T-helper 22 cell (primary cell): Measurements from ENCODE around the gene FBN3.
"Not testable (repeated sequence)": the region's sequence is repeated elsewhere in the genome, so short reads cannot be mapped to it uniquely, and the experiment has no call there.

Experiments used
- DNase-seq: peaks from one replicate; pipeline ENCODE4 v3.0.0-alpha.2; 2020; ENCODE audit warnings: low read depth

The FBN3 gene

DNA sequence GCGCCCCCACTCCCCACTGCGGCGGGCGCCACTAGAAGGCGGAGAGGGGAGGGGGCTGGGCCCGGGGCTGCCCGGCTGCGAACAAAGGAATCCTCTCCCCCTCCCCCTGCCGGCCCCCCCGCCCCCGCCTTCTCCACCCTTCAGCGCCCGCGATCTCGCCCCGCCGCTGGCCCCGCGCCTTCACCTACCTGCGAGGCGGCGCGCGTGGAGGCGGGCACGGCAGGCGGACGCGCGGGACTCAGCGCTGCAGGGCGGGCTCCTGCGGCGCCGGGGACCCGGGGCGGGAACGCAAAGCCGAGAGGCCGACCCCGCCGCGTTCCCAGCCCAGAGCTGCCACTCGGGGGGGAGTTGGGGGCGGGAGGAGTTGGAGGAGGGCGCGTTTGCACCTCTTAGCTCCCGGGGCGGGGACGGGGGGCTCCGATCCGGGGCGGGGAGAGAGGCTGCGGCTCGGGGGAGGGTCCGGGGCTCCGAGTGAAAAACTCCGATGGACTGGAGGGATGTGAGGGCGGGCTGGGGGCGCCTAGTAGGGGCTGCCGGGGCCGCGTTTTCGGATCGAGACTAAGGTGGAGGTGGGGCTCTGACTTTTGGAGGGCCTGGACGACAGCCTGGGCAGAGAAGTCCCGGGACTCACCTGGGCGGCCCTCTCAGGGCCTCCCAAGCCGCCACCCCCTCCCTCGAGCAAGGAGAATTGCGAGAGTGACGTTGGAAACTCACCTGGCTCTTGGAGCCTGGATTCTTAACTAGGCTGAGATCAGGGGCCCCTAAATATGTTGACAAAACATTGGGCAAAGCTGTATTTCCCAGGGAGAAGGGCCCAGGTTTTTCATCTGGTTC lies at the start of gene FBN3:
Gene FBN3, minus strand, starts transcription at position 332 of the 834 bp plus-strand sequence. CDS start 2,112 bp downstream, outside the sequence.
- no peak for DNase-seq

GRCh38 chr19:8196271-8196927 lies 47.0 kb upstream of the FBN3 start:
- no peak for DNase-seq

- peak; percentile 23 for DNase-seq
These were observed 45.3 kb upstream of the FBN3 start for GRCh38 chr19:8194528-8195267.

DNA sequence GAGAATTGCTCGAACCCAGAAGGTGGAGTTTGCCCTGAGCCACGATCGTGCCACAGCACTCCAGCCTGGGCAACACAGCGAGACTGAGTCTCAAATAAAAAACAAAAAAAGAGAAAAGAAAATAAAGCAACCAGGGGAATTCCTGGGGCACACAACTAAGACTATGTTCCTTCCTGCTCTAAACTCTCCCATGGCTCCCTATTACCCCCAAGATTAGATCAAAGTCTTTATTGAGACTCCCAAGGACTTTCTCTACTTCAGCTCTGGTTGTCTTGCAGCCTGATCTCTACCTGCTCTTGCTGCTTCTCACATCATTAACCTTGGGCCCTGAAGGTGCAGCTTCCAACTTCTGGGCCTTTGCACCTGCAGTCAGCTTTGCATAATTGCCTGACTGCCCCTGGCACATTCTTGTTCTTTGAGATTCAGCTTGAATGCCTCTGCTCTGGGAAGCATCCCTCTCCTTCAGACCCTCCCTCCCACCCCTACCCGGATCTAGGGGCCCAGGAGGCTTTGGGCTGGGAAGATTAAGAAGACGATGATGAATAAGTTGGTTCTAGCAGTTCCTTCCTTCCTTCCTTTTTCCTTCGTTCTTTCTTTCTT lies 42.9 kb upstream of the FBN3 start:
- no peak for DNase-seq

GRCh38 chr19:8185343-8186068 lies 36.1 kb upstream of the FBN3 start:
- no peak for DNase-seq

DNA sequence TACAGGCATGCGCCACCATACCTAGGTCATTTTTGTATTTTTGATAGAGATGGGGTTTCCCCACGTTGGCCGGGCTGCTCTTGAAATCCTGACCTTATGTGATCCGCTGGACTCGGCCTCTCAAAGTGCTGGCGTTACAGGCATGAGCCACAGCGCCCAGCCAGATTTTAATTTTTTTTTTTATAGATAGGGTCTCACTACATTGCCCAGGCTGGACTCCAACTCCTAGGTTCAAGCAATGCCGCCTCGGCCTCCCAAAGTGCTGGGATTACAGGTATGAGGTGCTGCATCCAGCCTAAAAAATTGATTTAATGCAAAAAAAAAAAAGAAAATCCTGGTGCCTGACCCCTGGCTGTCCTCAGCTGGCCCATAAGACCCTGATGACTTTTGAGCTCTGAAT lies 34.9 kb upstream of the FBN3 start:
- no peak for DNase-seq

GRCh38 chr19:8180018-8180417 lies 30.6 kb upstream of the FBN3 start:
- DNase-seq: no peak

- no peak for DNase-seq
These were observed 25.3 kb upstream of the FBN3 start for GRCh38 chr19:8174706-8175105.

- DNase-seq: no peak
These were observed 19.1 kb upstream of the FBN3 start for GRCh38 chr19:8168537-8168936.

DNA sequence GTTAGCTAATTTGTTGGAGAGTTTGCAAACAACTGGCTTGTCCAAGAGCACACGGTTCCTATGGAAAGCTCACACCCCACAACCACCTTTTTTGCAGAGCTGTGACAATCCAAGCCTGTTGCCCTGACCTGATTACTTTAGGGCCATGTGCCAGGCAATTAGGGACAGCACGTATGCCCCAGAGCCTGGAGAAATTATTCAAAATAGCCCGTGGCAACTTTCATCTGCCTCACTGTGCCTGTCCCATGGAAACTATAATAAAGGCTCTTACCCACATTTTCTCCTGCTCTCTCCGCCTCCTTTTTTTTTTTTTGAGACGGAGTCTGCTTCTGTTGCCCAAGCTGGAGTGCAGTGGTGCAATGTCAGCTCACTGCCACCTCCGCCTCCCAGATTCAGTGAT lies 18.6 kb upstream of the FBN3 start:
- no peak for DNase-seq

DNA sequence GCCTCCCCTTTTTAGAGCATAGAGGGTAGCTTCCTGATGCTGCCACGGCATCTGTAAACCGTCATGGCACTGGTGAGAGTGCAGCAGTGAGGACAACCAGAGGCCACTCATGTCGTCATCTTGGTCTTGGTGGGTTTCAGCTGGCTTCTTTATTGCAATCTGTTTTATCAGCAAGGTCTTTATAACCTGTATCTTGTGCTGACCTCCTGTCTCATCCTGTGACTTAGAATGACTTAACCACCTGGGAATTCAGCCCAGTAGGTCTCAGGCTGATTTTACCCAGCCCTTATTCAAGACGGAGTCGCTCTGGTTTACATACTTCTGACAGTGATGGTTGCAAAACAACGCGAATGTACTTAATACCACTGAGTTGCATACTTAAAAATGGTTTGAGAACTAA lies 14.4 kb upstream of the FBN3 start:
- DNase-seq: no peak

GRCh38 chr19:8161135-8161646 lies 11.8 kb upstream of the FBN3 start:
- DNase-seq: no peak

- not testable (repeated sequence) for DNase-seq
These were observed 9.9 kb upstream of the FBN3 start for GRCh38 chr19:8159322-8159721.

DNA sequence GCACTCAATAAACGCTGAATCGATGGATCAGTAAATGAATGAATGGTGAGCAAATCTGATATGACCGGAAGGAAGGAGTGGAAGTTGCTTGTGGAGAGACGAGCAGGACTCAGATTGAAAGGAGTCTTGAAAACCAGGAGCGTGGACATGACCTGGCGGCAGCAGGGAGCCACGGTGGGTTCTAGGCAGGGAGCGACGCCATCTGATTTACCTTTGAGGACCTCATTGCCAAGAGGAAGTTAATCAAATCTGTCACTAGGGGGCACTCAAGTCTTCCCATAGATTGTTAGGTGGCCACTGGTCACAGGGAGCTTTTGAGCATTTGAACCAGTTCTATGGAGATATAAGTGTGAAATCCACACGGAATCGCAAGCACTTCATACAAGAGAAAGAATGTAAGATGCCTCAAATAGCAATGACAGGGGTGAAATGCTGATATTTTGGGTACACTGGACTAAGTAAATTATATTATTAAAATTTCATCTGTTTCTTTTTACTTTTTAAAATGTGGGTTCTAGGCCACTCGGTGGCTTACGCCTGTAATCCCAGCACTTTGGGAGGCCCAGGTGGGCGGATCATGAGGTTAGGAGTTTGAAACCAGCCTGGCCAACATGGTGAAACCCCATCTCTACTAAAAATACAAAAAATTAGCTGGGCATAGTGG lies 9.2 kb upstream of the FBN3 start:
- DNase-seq: peak; percentile 6

DNA sequence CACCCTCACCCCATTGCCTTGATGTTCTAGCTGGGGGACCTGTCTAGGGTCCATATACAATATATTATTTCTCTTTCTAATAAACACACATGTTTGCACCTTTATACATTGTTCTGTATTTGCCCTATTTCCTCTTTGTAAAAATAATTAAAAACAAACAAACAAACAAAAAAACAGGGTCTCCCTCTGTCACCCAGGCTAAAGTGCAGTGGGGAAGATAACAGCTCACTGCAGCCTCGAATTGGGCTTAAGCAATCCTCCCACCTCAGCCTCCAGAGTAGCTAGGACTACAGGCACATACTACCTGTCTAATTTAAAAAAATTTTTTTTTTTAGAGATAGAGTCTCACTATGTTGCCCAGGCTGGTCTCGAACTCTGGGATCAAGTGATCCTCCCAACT lies 5.9 kb upstream of the FBN3 start:
- no peak for DNase-seq

DNA sequence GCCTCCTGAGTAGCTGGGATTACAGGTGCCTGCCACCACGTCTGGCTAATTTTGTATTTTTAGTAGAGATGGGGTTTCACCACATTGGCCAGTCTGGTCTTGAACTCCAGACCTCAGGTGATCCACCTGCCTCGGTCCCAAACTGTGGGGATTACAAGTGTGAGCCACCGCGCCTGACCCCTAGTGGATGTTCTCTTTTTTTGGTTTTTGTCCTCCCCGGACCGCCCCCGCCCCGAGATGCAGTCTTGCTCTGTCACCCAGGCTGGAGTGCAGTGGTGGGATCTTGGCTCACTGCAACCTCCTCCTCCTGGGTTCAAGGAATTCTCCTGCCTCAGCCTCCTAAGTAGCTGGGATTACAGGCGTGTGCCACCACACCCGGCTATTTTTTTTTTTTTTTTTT lies 4.6 kb upstream of the FBN3 start:
- not testable (repeated sequence) for DNase-seq

- DNase-seq: no peak
These were observed 2.3 kb upstream of the FBN3 start for GRCh38 chr19:8151767-8152035.

DNA sequence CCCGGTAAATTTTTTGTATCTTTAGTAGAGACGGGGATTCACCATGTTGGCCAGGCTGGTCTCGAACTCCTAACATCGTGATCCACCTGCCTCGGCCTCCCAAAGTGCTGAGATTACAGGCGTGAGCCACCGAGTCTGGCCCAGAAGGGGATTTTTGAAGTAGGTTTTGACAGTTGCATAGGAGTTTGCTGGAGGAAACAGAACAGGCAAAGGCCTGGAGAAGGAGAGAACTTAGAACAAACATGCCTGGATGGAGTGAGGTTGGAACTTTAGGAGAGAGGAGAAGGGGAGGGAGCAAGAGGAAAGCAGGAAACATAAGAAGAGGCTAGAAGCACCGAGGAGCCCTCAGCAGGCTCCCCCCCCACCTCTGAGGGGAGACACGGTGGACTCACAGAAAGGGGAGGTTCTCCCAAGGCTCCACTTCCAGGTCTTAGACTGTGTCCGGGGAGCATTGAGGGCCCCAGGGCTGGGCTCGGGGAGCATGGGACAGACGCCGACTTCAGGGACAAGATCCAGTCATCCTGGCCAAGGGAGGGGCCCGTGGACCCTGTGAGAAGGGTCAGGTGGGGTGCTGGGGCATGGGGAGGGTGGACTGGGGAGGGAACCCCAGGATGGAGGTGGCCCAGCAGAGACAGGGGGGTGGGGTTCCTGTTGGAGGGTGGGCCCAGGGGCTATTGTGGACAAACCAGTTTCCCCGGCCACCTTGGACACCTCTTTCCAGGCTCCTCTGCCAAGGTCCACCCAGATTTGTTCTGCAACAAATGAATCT lies 1.8 kb upstream of the FBN3 start:
- no peak for DNase-seq

DNA sequence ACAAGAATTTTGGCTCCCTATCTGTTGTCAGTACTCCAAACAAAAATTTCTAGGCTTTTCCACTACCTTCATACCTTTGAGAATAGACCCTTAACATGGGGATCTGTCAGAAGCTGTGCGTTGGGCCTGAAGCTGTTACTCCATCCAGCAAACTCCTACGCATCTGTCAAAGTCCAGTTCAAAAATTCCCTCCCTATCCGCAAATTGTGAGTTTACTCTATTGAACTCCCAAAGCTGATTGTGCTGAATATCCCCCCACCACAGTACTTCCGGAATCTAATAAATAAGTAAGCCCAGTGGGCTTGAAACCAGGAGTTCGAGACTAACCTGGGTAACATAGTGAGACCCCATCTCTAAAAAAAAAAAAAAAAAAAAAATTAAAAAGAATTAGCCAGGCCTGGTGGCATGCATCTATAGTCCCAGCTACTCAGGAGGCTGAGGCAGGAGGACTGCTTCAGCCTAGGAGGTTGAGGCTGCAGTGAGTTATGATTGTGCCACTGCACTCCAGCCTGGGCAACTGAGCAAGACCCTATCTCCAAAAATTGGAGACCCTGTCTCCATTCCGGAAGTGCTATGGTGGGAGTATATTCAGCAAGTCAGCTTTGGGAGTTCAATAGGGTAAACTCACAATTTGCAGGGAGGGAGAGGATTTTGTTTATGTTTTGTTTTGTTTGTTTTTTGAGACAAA lies 930 bp upstream of the FBN3 start:
- no peak for DNase-seq
